Vagina (tissue), 2 donors: ENCODE results near the gene KRTAP9-3.

Experiments
- POLR2A ChIP-seq, 2 donors: fragments of 450-650 bp; IDR thresholded peaks; one replicate each; pipeline ENCODE4 v1.6.1; 2017; ENCODE audit warnings: antibody characterized with exemption in 2 of 2, mild to moderate bottlenecking in 2 of 2, moderate library complexity in 2 of 2
- TF ChIP-seq, protein P1 (sequence below), 3 experiments: fragments of 450-650 bp in 2 of 3; fragments of 200-600 bp in 1 of 3; sonication (generic) in 1 of 3; IDR thresholded peaks; one replicate each; pipeline ENCODE4 v1.5.1; 2017 to 2019; ENCODE audit warnings: antibody characterized with exemption in 3 of 3, mild to moderate bottlenecking in 2 of 3, moderate library complexity in 2 of 3

DNA sequence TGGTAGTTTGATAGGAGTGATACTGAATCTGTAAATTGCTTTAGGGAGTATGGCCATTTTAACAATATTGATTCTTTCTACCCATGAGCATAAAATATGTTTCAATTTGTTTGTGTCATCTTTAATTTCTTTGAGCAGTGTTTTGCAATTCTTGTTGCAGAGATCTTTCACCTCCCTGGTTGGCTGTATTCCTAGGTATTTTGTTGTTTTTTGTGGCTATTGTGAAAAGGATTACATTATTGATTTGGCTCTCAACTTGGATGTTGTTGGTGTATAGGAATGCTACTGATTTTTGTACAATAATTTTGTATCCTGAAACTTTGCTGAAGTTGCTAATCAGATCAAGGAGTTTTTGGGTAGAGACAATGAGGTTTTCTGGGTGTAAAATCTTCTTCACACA lies 26.2 kb downstream of the KRTAP9-3 start:
- TF ChIP-seq, protein P1, sequence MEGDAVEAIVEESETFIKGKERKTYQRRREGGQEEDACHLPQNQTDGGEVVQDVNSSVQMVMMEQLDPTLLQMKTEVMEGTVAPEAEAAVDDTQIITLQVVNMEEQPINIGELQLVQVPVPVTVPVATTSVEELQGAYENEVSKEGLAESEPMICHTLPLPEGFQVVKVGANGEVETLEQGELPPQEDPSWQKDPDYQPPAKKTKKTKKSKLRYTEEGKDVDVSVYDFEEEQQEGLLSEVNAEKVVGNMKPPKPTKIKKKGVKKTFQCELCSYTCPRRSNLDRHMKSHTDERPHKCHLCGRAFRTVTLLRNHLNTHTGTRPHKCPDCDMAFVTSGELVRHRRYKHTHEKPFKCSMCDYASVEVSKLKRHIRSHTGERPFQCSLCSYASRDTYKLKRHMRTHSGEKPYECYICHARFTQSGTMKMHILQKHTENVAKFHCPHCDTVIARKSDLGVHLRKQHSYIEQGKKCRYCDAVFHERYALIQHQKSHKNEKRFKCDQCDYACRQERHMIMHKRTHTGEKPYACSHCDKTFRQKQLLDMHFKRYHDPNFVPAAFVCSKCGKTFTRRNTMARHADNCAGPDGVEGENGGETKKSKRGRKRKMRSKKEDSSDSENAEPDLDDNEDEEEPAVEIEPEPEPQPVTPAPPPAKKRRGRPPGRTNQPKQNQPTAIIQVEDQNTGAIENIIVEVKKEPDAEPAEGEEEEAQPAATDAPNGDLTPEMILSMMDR (IDR thresholded peaks at IDR 0.05), result no peak
- no peak for TF ChIP-seq POLR2A (IDR thresholded peaks at IDR 0.05)
